ENCODE measurements around the gene TRAPPC3.

Gene TRAPPC3

DNA sequence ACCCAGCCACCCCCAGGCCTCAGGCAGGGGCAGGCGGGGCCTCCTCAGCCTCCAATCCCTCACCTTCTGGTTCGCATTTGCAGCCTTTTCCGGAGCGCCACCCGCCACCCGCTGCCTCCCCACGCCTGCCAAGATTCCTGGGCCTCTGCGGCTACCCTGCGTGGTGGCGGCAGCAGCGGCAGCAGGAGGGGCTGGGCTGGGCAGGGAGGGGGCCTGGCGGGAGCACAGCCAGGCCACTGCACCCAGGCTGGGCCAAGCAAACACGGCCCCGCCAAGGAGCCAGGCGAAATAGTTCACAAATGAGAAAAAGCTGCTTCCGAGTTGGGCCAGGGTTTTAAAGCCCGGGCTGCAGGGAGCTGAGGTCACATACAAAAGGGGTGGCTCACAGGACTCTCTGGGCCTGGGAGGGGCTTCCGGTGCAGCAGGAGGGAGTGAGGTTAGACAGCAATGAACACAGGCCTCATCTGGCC lies 34.1 kb downstream of the TRAPPC3 start:
- H3K27ac ChIP-seq (ENCODE audit: low read depth, low read length), result no peak overlapping the region
- no peaks in the 10 kb centered on the region for H3K36me3 ChIP-seq (ENCODE audit: control insufficient read depth in 1 of 2, insufficient read depth in 2 of 2, low read length in 2 of 2)
- H3K4me3 ChIP-seq (ENCODE audit: low read depth in 1 of 2, low read length in 2 of 2), result no peak overlapping the region
- no peaks in the 10 kb centered on the region for H3K4me1 ChIP-seq (ENCODE audit: control insufficient read depth in 1 of 2, insufficient read depth in 2 of 2, low read length in 2 of 2)
- H3K27me3 ChIP-seq (ENCODE audit: control insufficient read depth in 1 of 2, insufficient read depth in 2 of 2, low read length in 2 of 2), result no peaks in the 10 kb centered on the region
- no peak overlapping the region for H3K9ac ChIP-seq (ENCODE audit: low read depth in 1 of 2, low read length in 2 of 2)
- no peaks in the 10 kb centered on the region for H3K9me3 ChIP-seq (ENCODE audit: control insufficient read depth in 1 of 2, low read length in 2 of 2)

DNA sequence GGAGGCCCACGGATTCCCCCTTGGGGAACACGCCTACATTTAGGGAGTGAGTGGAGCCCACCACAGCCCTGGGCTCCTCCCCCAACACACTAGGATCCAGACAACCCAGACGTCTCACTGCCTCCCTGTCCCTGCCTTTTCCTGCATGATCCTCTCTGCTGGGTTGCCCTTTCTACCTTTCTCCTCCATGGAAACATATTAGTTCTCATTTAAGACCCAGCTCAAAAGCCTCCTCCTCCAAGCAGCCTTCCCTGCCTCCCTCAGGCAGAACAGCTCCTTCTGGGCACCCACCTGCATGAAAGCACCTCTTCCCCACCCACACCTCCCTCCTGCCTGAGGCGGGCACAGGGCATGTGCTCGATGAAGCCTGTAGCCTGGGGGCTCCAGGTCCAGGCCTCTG lies 34.9 kb downstream of the TRAPPC3 start:
- Histone ChIP-seq H3K27me3 (ENCODE audit: control insufficient read depth in 1 of 2, insufficient read depth in 2 of 2, low read length in 2 of 2) (no peaks in the 10 kb centered on the region), H3K9me3 (ENCODE audit: control insufficient read depth in 1 of 2, low read length in 2 of 2) (no peaks in the 10 kb centered on the region), H3K4me1 (ENCODE audit: control insufficient read depth in 1 of 2, insufficient read depth in 2 of 2, low read length in 2 of 2) (no peaks in the 10 kb centered on the region), H3K4me3 (ENCODE audit: low read depth in 1 of 2, low read length in 2 of 2) (no peak overlapping the region), H3K9ac (ENCODE audit: low read depth in 1 of 2, low read length in 2 of 2) (no peak overlapping the region), H3K27ac (ENCODE audit: low read depth, low read length) (no peak overlapping the region), H3K36me3 (ENCODE audit: control insufficient read depth in 1 of 2, insufficient read depth in 2 of 2, low read length in 2 of 2) (no peaks in the 10 kb centered on the region)

DNA sequence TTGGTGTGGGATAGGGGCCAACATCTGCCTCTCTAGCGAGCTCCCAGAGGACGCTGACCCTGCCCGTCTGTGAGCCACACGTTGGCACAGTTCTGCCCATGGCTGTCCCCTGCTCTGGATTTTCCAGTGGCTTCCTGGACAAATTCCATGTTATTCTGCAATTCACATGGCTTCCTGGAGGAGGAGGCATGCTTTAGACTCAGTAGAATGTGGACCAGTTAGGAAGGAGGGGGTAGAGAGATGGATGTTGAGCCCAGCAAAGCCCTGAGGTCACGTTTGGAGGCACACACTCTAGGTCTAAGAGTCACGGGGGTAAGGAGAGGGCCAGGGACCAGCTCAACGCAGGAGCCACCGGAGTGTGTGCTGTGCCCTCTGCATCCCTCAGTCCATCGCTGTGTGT lies 36.5 kb downstream of the TRAPPC3 start:
- Histone ChIP-seq H3K4me3 (ENCODE audit: low read depth in 1 of 2, low read length in 2 of 2) (no peak overlapping the region), H3K9ac (ENCODE audit: low read depth in 1 of 2, low read length in 2 of 2) (no peak overlapping the region), H3K4me1 (ENCODE audit: control insufficient read depth in 1 of 2, insufficient read depth in 2 of 2, low read length in 2 of 2) (no peaks in the 10 kb centered on the region), H3K36me3 (ENCODE audit: control insufficient read depth in 1 of 2, insufficient read depth in 2 of 2, low read length in 2 of 2) (no peaks in the 10 kb centered on the region), H3K27ac (ENCODE audit: low read depth, low read length) (no peak overlapping the region), H3K27me3 (ENCODE audit: control insufficient read depth in 1 of 2, insufficient read depth in 2 of 2, low read length in 2 of 2) (no peaks in the 10 kb centered on the region), H3K9me3 (ENCODE audit: control insufficient read depth in 1 of 2, low read length in 2 of 2) (no peaks in the 10 kb centered on the region)

DNA sequence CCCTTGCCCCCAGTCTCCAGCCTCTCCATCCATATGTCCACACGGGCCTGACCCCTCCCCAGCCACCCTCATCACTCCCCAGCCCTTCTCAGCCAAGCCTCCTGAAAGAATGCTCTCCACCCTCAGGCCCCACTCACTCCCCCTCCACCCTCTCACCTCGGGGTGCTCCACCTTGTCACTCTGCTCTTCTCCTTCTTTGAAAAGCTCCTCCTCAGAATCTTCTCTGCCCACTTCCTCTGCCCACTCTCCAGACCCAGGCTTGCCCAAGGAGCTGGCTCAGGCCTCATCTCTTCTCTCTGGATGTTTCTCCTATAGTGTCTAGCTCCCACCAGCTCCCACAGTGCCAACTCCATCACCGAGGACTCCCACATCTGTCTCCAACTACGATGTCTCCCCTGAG lies 38.1 kb downstream of the TRAPPC3 start:
- H3K36me3 ChIP-seq (ENCODE audit: control insufficient read depth in 1 of 2, insufficient read depth in 2 of 2, low read length in 2 of 2), result no peaks in the 10 kb centered on the region
- no peaks in the 10 kb centered on the region for H3K9me3 ChIP-seq (ENCODE audit: control insufficient read depth in 1 of 2, low read length in 2 of 2)
- H3K9ac ChIP-seq (ENCODE audit: low read depth in 1 of 2, low read length in 2 of 2), result no peak overlapping the region
- no peak overlapping the region for H3K4me3 ChIP-seq (ENCODE audit: low read depth in 1 of 2, low read length in 2 of 2)
- no peak overlapping the region for H3K27ac ChIP-seq (ENCODE audit: low read depth, low read length)
- no peaks in the 10 kb centered on the region for H3K27me3 ChIP-seq (ENCODE audit: control insufficient read depth in 1 of 2, insufficient read depth in 2 of 2, low read length in 2 of 2)
- no peaks in the 10 kb centered on the region for H3K4me1 ChIP-seq (ENCODE audit: control insufficient read depth in 1 of 2, insufficient read depth in 2 of 2, low read length in 2 of 2)

DNA sequence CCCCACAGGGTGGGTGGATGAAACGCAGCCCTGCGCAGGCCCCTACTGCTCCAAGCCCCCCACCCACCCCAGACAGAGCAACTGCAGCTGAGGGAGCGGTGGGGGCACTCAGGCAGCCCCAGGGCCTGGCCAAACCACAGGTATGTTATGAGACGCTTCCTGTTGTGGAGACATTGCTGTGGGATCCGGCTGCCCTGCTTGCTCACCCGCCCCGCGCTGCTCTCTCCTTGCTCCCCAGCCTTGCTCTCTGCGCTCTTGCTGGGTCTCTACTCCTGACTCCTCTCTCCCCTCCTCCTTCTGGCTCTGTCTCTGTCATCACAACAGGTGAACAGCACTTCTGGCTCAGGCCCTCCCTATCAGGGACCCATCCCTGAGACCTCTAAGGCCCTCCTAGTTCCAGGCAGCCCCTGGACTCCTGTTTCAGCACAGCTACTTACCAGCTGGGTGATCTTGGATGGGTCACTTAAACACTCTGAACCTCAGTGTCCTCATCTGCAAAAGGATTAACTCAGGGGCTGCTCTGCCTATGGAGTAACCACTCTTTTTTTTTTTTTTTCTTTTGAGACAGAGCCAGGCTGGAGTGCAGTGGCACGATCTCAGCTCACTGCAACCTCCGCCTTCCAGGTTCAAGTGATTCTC lies 40.1 kb downstream of the TRAPPC3 start:
- H3K9me3 ChIP-seq (ENCODE audit: control insufficient read depth in 1 of 2, low read length in 2 of 2), result no peaks in the 10 kb centered on the region

DNA sequence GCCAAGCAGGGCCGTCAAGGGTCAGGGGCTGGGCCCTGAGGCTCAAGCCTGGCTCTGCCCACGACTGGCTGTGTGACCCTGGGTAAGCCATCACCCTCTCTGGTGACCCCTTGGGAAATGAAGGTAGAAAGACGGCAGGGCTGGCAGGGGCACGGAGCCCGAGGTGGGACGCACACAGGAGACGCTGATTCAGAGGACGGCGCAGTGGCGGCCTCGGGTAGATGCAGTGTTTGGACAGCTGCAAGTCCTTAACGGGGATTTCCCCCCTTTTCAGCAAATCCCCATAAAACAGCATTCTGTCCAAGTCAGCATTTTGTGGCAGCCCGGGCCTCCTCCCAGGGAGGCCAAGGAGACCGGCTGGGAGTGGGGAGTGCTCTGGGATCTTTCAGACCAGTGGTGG lies 41.0 kb downstream of the TRAPPC3 start:
- H3K27me3 ChIP-seq (ENCODE audit: control insufficient read depth in 1 of 2, insufficient read depth in 2 of 2, low read length in 2 of 2), result no peaks in the 10 kb centered on the region
- H3K9ac ChIP-seq (ENCODE audit: low read depth in 1 of 2, low read length in 2 of 2), result no peak overlapping the region
- H3K27ac ChIP-seq (ENCODE audit: low read depth, low read length), result no peak overlapping the region
- no peaks in the 10 kb centered on the region for H3K4me1 ChIP-seq (ENCODE audit: control insufficient read depth in 1 of 2, insufficient read depth in 2 of 2, low read length in 2 of 2)
- H3K4me3 ChIP-seq (ENCODE audit: low read depth in 1 of 2, low read length in 2 of 2), result no peak overlapping the region
- no peaks in the 10 kb centered on the region for H3K9me3 ChIP-seq (ENCODE audit: control insufficient read depth in 1 of 2, low read length in 2 of 2)
- H3K36me3 ChIP-seq (ENCODE audit: control insufficient read depth in 1 of 2, insufficient read depth in 2 of 2, low read length in 2 of 2), result no peaks in the 10 kb centered on the region

More for the DNA sequence above, 40.1 kb downstream of the TRAPPC3 start:
- Histone ChIP-seq H3K27me3 (ENCODE audit: control insufficient read depth in 1 of 2, insufficient read depth in 2 of 2, low read length in 2 of 2) (no peaks in the 10 kb centered on the region), H3K36me3 (ENCODE audit: control insufficient read depth in 1 of 2, insufficient read depth in 2 of 2, low read length in 2 of 2) (no peaks in the 10 kb centered on the region), H3K4me1 (ENCODE audit: control insufficient read depth in 1 of 2, insufficient read depth in 2 of 2, low read length in 2 of 2) (no peaks in the 10 kb centered on the region), H3K4me3 (ENCODE audit: low read depth in 1 of 2, low read length in 2 of 2) (no peak overlapping the region), H3K9ac (ENCODE audit: low read depth in 1 of 2, low read length in 2 of 2) (no peak overlapping the region), H3K27ac (ENCODE audit: low read depth, low read length) (no peak overlapping the region)

DNA sequence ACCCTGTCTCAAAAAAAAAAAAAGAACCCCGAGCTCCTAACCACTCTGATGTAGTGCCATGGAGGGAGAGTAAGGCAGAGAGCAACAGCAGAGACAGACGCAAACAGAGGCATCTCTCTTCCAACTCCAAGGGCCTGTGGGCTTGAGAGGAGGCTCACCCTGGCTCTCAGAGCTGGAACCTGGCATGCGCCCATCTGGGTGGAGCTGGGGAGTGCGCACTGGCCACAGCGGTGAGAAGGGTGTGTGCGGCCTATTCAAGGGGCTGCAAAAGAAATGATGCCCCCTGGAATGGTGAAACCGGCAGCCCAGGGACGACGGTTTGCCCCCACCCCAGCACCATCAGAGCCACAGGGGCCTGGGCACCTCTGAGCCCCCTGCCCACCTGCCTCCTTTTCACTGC lies 41.9 kb downstream of the TRAPPC3 start:
- H3K9ac ChIP-seq (ENCODE audit: low read depth in 1 of 2, low read length in 2 of 2), result no peak overlapping the region
- no peak overlapping the region for H3K4me3 ChIP-seq (ENCODE audit: low read depth in 1 of 2, low read length in 2 of 2)
- no peaks in the 10 kb centered on the region for H3K36me3 ChIP-seq (ENCODE audit: control insufficient read depth in 1 of 2, insufficient read depth in 2 of 2, low read length in 2 of 2)
- H3K4me1 ChIP-seq (ENCODE audit: control insufficient read depth in 1 of 2, insufficient read depth in 2 of 2, low read length in 2 of 2), result no peaks in the 10 kb centered on the region
- H3K27ac ChIP-seq (ENCODE audit: low read depth, low read length), result no peak overlapping the region
- H3K27me3 ChIP-seq (ENCODE audit: control insufficient read depth in 1 of 2, insufficient read depth in 2 of 2, low read length in 2 of 2), result no peaks in the 10 kb centered on the region
- no peaks in the 10 kb centered on the region for H3K9me3 ChIP-seq (ENCODE audit: control insufficient read depth in 1 of 2, low read length in 2 of 2)

DNA sequence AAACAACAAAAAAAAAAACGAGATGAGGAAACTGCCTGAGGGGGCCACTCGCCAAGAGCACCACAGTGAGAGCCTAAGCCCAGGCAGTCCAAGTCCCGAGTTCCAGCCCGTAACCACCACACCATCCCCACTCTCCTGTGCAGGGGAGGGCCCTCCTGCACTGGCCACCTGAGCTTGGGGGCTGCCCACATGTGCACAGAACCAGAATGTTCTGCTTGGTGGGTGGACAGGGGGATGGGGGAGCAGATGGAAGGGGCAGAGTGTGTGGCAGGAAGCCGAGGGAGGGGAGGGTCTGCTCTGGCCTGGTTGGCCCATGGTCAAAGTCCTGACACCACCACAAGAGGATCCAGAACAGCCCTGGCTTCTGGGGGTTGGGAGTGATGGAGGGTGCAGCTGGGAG lies 43.0 kb downstream of the TRAPPC3 start:
- no peak overlapping the region for H3K4me3 ChIP-seq (ENCODE audit: low read depth in 1 of 2, low read length in 2 of 2)
- no peaks in the 10 kb centered on the region for H3K36me3 ChIP-seq (ENCODE audit: control insufficient read depth in 1 of 2, insufficient read depth in 2 of 2, low read length in 2 of 2)
- H3K27ac ChIP-seq (ENCODE audit: low read depth, low read length), result no peak overlapping the region
- no peak overlapping the region for H3K9ac ChIP-seq (ENCODE audit: low read depth in 1 of 2, low read length in 2 of 2)
- no peaks in the 10 kb centered on the region for H3K9me3 ChIP-seq (ENCODE audit: control insufficient read depth in 1 of 2, low read length in 2 of 2)
- H3K27me3 ChIP-seq (ENCODE audit: control insufficient read depth in 1 of 2, insufficient read depth in 2 of 2, low read length in 2 of 2), result no peaks in the 10 kb centered on the region
- H3K4me1 ChIP-seq (ENCODE audit: control insufficient read depth in 1 of 2, insufficient read depth in 2 of 2, low read length in 2 of 2), result no peaks in the 10 kb centered on the region

DNA sequence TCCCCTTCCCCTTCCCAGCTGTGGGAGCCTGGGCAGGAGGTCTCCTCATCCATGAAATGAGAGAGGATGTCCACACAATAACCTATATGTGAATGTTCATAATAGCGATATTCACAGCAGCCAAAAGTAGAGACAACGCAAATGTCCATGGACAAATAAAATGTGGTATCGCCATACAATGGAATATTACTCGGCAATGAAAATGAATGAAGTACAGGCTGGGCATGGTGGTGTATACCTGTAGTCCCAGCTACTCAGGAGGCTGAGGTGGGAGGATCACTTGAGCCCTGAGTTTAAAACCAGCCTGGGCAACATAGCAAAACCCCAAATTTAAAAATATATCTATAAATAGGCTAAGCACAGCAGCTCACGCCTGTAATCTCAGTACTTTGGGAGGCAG lies 47.7 kb downstream of the TRAPPC3 start:
- no peaks in the 10 kb centered on the region for H3K27me3 ChIP-seq (ENCODE audit: control insufficient read depth in 1 of 2, insufficient read depth in 2 of 2, low read length in 2 of 2)
- H3K9me3 ChIP-seq (ENCODE audit: control insufficient read depth in 1 of 2, low read length in 2 of 2), result no peaks in the 10 kb centered on the region
- H3K27ac ChIP-seq (ENCODE audit: low read depth, low read length), result no peak overlapping the region
- no peak overlapping the region for H3K4me3 ChIP-seq (ENCODE audit: low read depth in 1 of 2, low read length in 2 of 2)
- no peak overlapping the region for H3K9ac ChIP-seq (ENCODE audit: low read depth in 1 of 2, low read length in 2 of 2)
- peaks cover 0 to 4% of the 10 kb centered on the region in 2 donors for H3K36me3 ChIP-seq (ENCODE audit: control insufficient read depth in 1 of 2, insufficient read depth in 2 of 2, low read length in 2 of 2)
- peaks cover 5% of the 10 kb centered on the region in 2 donors for H3K4me1 ChIP-seq (ENCODE audit: control insufficient read depth in 1 of 2, insufficient read depth in 2 of 2, low read length in 2 of 2)

DNA sequence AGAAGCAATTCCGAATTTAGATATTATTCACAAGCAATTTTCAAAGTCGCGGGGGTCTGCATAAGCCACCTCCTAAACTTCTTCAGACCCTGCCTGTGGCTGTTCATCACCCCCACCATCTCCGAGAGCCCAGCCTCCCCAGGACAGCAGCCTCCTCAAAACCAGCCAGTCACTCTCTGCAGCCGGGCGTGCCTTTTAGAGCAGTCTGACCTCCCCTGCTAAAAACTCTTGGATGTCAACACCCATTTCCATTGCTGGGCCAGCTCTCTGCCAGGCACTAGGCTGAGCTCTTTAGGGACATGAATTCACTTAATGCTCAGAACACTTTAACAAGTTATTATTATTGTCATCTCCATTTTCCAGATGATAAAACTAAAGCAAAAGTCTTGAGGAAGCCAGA lies 48.9 kb downstream of the TRAPPC3 start:
- no peak overlapping the region for H3K27ac ChIP-seq (ENCODE audit: low read depth, low read length)
- no peak overlapping the region for H3K4me3 ChIP-seq (ENCODE audit: low read depth in 1 of 2, low read length in 2 of 2)
- no peaks in the 10 kb centered on the region for H3K9me3 ChIP-seq (ENCODE audit: control insufficient read depth in 1 of 2, low read length in 2 of 2)
- no peaks in the 10 kb centered on the region for H3K27me3 ChIP-seq (ENCODE audit: control insufficient read depth in 1 of 2, insufficient read depth in 2 of 2, low read length in 2 of 2)
- H3K4me1 ChIP-seq (ENCODE audit: control insufficient read depth in 1 of 2, insufficient read depth in 2 of 2, low read length in 2 of 2), result peaks cover 5% of the 10 kb centered on the region in 2 donors
- peaks cover 0 to 14% of the 10 kb centered on the region in 2 donors for H3K36me3 ChIP-seq (ENCODE audit: control insufficient read depth in 1 of 2, insufficient read depth in 2 of 2, low read length in 2 of 2)
- H3K9ac ChIP-seq (ENCODE audit: low read depth in 1 of 2, low read length in 2 of 2), result no peak overlapping the region
